Endothelial cell (in vitro differentiated cells): ENCODE data around the gene C6orf136. TPM values are rescaled to one million over a fixed set of nuclear protein-coding genes. Genes with fewer than 3 reads are reported as not detected.
A peak's percentile ranks its signal among the peaks of the same experiment; 100 is the strongest.

Source experiments
- DNase-seq: peaks from one replicate; pipeline ENCODE4 v3.0.0; 2021; ENCODE audit warnings: low spot score
- H3K27ac Mint-ChIP-seq: one replicate; pipeline ENCODE4 v1.8.0; 2021; ENCODE audit warnings: mixed read lengths, inconsistent platforms; ENCODE audit not compliant: unreplicated experiment
- H3K27me3 Mint-ChIP-seq: one replicate; pipeline ENCODE4 v1.8.0; 2021; ENCODE audit warnings: mild to moderate bottlenecking, moderate library complexity, mixed read lengths, inconsistent platforms; ENCODE audit not compliant: unreplicated experiment
- H3K36me3 Mint-ChIP-seq: one replicate; pipeline ENCODE4 v1.8.0; 2021; ENCODE audit warnings: mild to moderate bottlenecking, low read depth, mixed read lengths, inconsistent platforms; ENCODE audit not compliant: unreplicated experiment
- H3K4me1 Mint-ChIP-seq: one replicate; pipeline ENCODE4 v1.8.0; 2021; ENCODE audit warnings: mild to moderate bottlenecking, mixed read lengths, inconsistent platforms; ENCODE audit not compliant: unreplicated experiment
- H3K4me3 Mint-ChIP-seq: one replicate; pipeline ENCODE4 v1.8.0; 2021; ENCODE audit warnings: mild to moderate bottlenecking, mixed read lengths, inconsistent platforms; ENCODE audit not compliant: unreplicated experiment
- H3K9me3 Mint-ChIP-seq: one replicate; pipeline ENCODE4 v1.8.0; 2021; ENCODE audit warnings: mixed read lengths, inconsistent platforms; ENCODE audit not compliant: unreplicated experiment
- total RNA-seq: library from RNA; stranded (reverse); fragmentation: NEBNext Ultra II Directional; extraction: Animal tissue kit (Norgen Biotek cat#: 25700); gene quantifications from one replicate; pipeline ENCODE4 v1.2.1, GENCODE V29; 2021; ENCODE audit not compliant: unreplicated experiment
- TF ChIP-seq, protein P1 (sequence below): fragments of 200-600 bp; sonication (generic); IDR thresholded peaks from one replicate; pipeline ENCODE4 v1.5.0; 2021; ENCODE audit warnings: antibody characterized with exemption; ENCODE audit not compliant: unreplicated experiment

The C6orf136 gene
- total RNA-seq, 1 donor from 2014 or later = 15.1 TPM

- H3K27ac Mint-ChIP-seq = peak overlapping the region; percentile 57
- TF ChIP-seq, protein P1, sequence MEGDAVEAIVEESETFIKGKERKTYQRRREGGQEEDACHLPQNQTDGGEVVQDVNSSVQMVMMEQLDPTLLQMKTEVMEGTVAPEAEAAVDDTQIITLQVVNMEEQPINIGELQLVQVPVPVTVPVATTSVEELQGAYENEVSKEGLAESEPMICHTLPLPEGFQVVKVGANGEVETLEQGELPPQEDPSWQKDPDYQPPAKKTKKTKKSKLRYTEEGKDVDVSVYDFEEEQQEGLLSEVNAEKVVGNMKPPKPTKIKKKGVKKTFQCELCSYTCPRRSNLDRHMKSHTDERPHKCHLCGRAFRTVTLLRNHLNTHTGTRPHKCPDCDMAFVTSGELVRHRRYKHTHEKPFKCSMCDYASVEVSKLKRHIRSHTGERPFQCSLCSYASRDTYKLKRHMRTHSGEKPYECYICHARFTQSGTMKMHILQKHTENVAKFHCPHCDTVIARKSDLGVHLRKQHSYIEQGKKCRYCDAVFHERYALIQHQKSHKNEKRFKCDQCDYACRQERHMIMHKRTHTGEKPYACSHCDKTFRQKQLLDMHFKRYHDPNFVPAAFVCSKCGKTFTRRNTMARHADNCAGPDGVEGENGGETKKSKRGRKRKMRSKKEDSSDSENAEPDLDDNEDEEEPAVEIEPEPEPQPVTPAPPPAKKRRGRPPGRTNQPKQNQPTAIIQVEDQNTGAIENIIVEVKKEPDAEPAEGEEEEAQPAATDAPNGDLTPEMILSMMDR = no peak
- peaks cover 1% of the 10 kb centered on the region for H3K27me3 Mint-ChIP-seq
- no peak for DNase-seq
- no peaks in the 10 kb centered on the region for H3K36me3 Mint-ChIP-seq
- H3K9me3 Mint-ChIP-seq = no peaks in the 10 kb centered on the region
- no peak overlapping the region for H3K4me3 Mint-ChIP-seq
- H3K4me1 Mint-ChIP-seq = peaks cover 8% of the 10 kb centered on the region
These were observed 49.5 kb downstream of the C6orf136 start for GRCh38 chr6:30696432-30696831.

- DNase-seq = peak; percentile 58
- H3K4me1 Mint-ChIP-seq = peaks cover 5% of the 10 kb centered on the region
- H3K27me3 Mint-ChIP-seq = peaks cover 5% of the 10 kb centered on the region
- H3K36me3 Mint-ChIP-seq = peaks cover 30% of the 10 kb centered on the region
- TF ChIP-seq, protein P1 = no peak
- peak overlapping the region; percentile 96 for H3K27ac Mint-ChIP-seq
- H3K4me3 Mint-ChIP-seq = no peak overlapping the region
- no peaks in the 10 kb centered on the region for H3K9me3 Mint-ChIP-seq
These were observed 53.4 kb downstream of the C6orf136 start for GRCh38 chr6:30700340-30700739.

Other genes with a start within 250 kb of the C6orf136 start
- 274 TPM for gene HLA-E, start 157.6 kb upstream of the C6orf136 start, total RNA-seq
- gene GNL1, start 90.6 kb upstream of the C6orf136 start, total RNA-seq = 109 TPM
- 12.6 TPM for gene PRR3, start 89.8 kb upstream of the C6orf136 start, total RNA-seq
- 57.2 TPM for gene ABCF1, start 75.7 kb upstream of the C6orf136 start, total RNA-seq
- 75.8 TPM for gene PPP1R10, start 29.9 kb upstream of the C6orf136 start, total RNA-seq
- gene MRPS18B, start 29.3 kb upstream of the C6orf136 start, total RNA-seq = 39.8 TPM
- gene ATAT1, start 20.3 kb upstream of the C6orf136 start, total RNA-seq = 30.3 TPM
- gene DHX16, start 25.9 kb downstream of the C6orf136 start, total RNA-seq = 38.5 TPM
- 285 TPM for gene PPP1R18, start 39.5 kb downstream of the C6orf136 start, total RNA-seq
- gene NRM, start 43.9 kb downstream of the C6orf136 start, total RNA-seq = 26.0 TPM
- gene MDC1, start 70.1 kb downstream of the C6orf136 start, total RNA-seq = 51.7 TPM
- 1,094 TPM for gene TUBB, start 73.2 kb downstream of the C6orf136 start, total RNA-seq
- gene FLOT1, start 95.6 kb downstream of the C6orf136 start, total RNA-seq = 136 TPM
- gene IER3, start 97.4 kb downstream of the C6orf136 start, total RNA-seq = 4.8 TPM
- 8.2 TPM for gene DDR1, start 237.4 kb downstream of the C6orf136 start, total RNA-seq